Choroid plexus epithelial cell (primary cell): ENCODE results near the gene FXYD3.

Source experiments
- DNase-seq: peaks from one replicate; pipeline ENCODE4 v3.0.0-alpha.2; 2010; ENCODE audit warnings: low read depth
- H3K4me3 ChIP-seq: 2 replicates; pipeline ENCODE4 v1.5.1; 2011; ENCODE audit warnings: low read depth, mild to moderate bottlenecking, control low read depth, low read length, moderate library complexity
- TF ChIP-seq, protein P1 (sequence below): conservative IDR thresholded peaks from 2 replicates; pipeline ENCODE4 v1.5.1; 2011; ENCODE audit warnings: low read depth, mild to moderate bottlenecking, control low read depth, inconsistent platforms, low read length, moderate library complexity

Gene FXYD3

DNA sequence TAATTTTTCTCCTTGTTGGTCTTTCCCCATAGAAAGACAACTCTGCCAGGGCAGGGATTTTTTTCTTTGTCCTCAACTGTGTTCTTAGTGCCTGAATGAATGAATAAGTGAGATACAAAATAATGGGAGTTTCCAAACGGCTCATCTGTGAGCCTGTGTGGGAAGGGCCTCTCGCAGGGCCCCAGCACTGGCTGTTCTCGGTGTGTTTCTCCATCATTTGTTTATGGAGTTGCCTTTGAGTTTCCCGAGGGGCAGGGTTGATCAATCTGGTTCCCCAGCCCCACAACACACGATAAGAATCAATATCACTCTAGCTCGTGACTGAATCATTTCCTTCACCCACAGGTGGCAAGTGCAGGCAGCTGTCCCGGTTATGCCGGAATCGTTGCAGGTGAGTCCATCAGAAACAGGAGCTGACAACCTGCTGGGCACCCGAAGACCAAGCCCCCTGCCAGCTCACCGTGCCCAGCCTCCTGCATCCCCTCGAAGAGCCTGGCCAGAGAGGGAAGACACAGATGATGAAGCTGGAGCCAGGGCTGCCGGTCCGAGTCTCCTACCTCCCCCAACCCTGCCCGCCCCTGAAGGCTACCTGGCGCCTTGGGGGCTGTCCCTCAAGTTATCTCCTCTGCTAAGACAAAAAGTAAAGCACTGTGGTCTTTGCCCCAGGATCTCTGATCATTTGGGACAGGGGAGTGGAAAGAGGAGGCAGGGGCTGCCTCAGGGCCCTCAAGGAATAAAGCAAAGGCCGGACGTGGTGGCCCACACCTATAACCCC, 53.8 kb downstream of the FXYD3 start:
- TF ChIP-seq, protein P1, sequence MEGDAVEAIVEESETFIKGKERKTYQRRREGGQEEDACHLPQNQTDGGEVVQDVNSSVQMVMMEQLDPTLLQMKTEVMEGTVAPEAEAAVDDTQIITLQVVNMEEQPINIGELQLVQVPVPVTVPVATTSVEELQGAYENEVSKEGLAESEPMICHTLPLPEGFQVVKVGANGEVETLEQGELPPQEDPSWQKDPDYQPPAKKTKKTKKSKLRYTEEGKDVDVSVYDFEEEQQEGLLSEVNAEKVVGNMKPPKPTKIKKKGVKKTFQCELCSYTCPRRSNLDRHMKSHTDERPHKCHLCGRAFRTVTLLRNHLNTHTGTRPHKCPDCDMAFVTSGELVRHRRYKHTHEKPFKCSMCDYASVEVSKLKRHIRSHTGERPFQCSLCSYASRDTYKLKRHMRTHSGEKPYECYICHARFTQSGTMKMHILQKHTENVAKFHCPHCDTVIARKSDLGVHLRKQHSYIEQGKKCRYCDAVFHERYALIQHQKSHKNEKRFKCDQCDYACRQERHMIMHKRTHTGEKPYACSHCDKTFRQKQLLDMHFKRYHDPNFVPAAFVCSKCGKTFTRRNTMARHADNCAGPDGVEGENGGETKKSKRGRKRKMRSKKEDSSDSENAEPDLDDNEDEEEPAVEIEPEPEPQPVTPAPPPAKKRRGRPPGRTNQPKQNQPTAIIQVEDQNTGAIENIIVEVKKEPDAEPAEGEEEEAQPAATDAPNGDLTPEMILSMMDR, result no peak
- DNase-seq, result no peak
- H3K4me3 ChIP-seq, result no peak overlapping the region

DNA sequence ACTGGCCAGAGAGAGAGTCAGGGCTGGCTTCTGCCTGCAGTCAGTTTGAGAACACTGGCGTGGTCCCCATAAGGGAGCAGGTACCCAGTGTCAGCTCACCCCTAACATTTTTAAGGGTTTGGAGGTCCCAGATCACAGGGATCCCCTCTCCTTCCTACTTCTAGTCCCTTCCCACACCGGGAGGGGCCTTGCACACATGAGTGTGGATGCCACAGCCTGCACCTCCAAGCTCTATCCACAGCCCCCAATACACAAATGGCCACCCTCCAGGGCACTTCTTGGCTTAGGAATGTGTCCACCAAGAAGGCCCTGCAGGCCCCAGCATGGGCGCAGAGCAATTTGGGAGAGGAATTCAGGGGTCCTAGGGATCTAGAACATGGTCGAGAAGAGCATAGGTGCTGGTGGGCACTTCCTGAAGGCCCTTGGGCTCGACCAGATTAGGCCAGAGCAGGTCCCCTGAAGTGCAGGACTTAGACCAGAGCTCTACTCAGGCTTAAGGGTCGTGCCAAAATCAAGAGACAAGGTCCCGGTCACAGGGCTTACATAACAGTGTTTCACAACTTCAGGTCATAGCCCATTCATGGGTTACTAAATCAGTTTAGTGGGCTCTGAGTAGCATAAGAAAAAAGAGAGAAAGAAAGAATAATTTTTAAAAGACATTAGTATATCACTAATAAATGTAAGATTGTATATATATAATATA, 54.9 kb downstream of the FXYD3 start:
- no peak overlapping the region for H3K4me3 ChIP-seq
- no peak for DNase-seq
- TF ChIP-seq, protein P1, result no peak

DNA sequence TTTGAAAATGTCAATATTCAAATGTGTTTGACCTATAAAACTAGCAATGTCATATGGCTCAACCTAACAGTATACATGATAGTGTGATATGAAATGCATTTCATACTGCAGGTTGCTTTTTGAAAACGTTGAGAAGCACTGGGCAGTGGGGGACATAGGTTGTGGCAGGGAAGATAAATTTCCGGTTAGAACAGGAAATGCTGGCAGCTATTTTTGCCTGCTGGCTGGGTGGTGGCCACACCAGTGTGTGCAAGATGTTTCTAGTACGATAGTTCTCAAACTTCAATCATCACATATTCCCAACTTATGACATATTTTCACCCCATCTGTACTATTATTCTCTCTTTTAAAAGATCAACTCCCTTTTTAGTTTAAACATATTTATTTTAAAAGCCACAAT, 56.1 kb downstream of the FXYD3 start:
- TF ChIP-seq, protein P1, result no peak
- H3K4me3 ChIP-seq, result no peak overlapping the region
- DNase-seq, result no peak
